HG03097 (cell line): ENCODE measurements around the gene SLC1A2.
"Not testable (repeated sequence)": the region's sequence is repeated elsewhere in the genome, so short reads cannot be mapped to it uniquely, and the experiment has no call there.

ENCODE experiments used
- ATAC-seq: cut with Tn5 transposase; IDR thresholded peaks from one replicate; pipeline ENCODE4 v1.9.1; 2021; ENCODE audit not compliant: unreplicated experiment, low FRiP score

The SLC1A2 gene

DNA sequence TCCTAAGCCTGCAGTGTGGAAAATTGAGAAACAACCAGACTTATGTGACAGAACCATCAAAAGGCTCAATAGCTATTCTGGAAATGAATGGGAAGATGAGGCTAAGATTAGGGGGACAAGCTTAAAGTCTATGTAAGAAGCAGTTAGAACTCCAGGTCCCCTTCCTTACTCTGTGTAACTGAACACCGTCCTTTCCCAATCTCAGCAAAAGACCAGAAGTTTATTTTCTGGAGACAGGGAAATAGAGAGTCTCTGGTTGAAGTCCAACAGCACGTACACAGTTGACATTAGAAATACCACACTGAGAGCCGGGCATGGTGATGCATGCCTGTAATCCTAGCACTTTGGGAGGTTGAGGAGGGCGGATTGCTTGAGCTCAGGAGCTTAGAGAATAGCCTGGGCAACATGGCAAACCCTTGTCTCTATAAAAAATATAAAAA, 186.4 kb downstream of the SLC1A2 start:
- no peak for ATAC-seq

DNA sequence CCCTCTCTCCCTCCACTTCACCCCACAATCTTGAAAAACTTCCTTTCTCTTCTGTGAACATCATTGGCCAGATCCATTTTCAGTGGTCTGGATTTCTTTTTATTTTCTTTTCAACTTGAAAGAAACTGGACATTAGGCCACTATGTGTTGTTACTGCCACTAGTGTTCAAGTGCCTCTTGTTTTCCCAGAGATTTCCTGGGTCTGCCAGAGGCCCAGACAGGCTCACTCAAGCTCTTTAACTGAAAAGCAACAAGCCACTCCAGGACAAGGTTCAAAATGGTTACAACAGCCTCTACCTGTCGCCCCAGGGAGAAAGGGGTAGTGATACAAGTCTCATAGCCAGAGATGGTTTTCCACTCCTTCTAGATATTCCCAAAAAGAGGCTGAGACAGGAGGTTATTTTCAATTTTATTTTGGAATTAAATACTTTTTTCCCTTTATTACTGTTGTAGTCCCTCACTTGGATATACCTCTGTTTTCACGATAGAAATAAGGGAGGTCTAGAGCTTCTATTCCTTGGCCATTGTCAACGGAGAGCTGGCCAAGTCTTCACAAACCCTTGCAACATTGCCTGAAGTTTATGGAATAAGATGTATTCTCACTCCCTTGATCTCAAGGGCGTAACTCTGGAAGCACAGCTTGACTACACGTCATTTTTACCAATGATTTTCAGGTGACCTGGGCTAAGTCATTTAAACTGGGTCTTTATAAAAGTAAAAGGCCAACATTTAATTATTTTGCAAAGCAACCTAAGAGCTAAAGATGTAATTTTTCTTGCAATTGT, 188.1 kb downstream of the SLC1A2 start:
- ATAC-seq, result no peak

DNA sequence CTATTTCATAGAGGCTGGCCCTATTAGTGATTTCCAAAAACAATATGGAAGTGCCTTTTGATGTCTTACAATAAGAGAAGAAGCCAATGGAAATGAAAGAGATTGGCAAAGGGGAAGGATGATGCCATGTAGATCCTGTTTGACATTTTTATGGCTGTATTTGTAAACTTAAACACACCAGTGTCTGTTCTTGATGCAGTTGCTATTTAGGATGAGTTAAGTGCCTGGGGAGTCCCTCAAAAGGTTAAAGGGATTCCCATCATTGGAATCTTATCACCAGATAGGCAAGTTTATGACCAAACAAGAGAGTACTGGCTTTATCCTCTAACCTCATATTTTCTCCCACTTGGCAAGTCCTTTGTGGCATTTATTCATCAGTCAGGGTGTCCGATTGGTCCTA, 189.0 kb downstream of the SLC1A2 start:
- no peak for ATAC-seq

DNA sequence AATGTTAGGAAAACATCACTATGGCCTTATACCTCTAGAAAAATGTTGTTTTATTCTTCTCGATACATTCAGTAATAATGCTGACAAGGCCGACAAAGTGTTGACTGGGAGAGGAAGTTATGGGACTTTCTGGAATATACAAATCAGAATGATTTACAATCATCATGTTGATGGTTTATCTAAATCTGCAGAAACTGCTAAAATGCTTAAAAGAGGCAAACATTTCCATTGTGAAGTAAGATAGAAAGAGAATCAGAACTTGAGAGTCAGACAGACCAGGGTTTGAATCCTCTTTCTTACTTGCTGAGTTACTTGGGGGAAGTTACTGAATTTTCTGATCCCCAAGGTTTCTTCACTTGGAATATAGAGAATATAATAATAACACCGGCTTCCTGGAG, 191.0 kb downstream of the SLC1A2 start:
- no peak for ATAC-seq

DNA sequence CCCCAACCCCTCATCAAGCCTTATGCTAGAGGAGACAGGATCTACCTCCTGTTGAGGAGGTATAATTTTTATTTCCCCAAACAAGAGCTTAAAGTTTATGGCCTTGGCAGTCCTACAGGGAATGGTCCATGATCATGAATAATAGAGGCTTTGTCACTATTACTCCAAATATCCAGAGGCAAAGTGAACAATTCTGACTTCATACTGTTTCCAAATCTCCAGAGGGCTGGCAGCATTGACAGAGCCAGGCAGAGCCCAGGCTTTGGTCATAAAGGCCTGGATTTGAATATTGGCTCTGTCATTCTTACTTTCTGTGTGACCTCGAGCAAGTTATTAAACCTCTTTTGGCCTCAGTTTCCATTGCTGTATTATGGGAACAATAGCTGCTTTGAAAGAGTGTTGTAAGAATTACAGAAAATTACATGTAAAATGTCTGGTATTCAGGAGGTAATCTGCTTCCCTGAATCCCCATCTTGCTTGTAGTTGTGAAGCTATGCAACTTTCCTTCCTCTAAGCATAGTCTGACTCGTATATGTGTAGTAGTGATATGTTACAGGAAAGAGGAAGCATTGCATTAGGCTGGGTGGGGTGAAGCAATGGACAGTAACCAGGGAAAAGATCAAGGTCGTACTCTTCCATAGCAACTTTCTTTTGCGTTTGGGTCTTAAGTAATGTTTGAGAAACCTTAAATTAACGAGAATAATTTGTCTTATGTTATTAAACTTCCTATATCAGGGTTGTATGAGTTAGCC, 191.6 kb downstream of the SLC1A2 start:
- ATAC-seq, result no peak

DNA sequence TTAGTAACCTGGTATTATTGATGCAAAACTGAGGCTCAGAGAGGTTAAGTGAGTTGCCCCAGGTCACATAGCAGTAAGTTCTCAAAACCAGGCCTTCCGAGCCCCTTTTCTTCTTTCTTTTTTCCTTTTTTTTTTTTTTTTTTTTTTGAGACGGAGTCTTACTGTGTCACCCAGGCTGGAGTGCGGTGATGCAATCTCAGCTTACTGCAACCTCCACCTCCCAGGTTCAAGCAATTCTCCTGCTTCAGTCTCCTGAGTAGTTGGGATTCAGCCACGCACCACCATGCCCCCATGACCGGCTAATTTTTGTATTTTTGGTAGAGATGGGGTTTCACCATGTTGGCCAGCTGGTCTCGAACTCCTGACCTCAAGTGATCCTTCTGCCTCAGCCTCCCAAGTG, 192.6 kb downstream of the SLC1A2 start:
- not testable (repeated sequence) for ATAC-seq

DNA sequence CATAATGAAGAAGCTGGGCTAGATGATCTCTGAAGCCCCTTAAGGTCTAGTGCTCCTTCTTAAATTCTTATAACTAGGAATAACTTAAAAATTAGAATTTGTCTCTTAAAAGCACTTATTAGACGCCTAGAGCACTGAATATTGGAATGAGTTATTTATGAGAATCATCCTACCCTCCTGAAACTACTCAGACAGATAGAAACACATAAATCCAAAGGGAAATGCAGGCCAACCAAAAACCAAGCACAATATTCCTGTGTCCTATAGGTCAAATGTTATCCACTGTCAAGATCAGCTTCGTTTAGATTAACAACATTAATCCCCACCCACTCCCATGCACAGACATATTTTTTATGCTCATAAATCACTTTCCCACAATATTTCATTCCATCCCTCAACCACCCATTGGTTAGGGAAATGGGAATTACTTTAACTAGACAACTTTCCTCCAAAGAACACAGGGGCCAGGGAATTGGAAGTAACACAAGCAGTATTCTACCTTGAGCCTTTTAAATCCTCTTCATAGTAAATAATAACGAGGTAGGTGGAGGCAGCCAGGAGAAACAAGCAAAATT, 193.3 kb downstream of the SLC1A2 start:
- ATAC-seq, result no peak

DNA sequence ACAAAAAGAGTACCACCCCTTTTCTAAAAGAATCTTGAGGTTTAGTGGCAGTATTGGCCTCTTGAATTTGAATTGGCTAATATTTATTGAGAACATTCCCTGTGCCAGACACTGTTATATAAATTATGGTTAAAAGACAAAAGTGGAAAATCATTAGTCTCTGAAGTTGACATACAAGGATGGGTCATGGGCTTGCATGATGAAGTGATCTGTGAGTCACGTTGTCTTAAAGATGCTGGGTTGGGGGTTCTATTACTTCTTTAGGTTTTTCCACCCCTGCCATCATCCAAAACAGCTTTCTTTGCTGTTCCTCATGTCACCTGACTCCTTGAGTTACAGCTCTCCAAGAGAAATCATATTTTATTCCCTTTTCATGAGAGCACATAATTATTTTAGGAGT, 195.4 kb downstream of the SLC1A2 start:
- ATAC-seq, result no peak

DNA sequence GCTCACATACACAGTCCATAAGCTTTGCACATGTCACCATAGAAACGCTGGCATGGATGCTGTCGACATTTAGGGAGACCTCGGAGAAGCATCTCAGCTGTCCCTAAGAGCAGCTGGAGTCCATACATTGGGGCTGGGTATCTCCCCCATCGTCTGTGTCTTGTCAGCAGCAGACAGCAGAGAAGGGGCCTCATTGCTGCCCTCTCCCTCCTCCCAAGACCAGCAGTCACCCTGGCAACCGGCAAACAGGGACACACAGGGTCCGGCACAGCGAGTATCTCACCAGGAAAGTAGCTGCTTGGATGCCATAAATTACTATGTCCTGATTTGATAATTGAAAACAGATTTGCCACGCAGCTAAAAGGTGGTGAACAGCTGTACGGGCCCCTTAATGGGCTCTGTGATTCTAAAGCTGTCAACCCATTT, 196.0 kb downstream of the SLC1A2 start:
- no peak for ATAC-seq

GRCh38 chr11:35218956-35219355, 200.4 kb downstream of the SLC1A2 start:
- ATAC-seq, result no peak

DNA sequence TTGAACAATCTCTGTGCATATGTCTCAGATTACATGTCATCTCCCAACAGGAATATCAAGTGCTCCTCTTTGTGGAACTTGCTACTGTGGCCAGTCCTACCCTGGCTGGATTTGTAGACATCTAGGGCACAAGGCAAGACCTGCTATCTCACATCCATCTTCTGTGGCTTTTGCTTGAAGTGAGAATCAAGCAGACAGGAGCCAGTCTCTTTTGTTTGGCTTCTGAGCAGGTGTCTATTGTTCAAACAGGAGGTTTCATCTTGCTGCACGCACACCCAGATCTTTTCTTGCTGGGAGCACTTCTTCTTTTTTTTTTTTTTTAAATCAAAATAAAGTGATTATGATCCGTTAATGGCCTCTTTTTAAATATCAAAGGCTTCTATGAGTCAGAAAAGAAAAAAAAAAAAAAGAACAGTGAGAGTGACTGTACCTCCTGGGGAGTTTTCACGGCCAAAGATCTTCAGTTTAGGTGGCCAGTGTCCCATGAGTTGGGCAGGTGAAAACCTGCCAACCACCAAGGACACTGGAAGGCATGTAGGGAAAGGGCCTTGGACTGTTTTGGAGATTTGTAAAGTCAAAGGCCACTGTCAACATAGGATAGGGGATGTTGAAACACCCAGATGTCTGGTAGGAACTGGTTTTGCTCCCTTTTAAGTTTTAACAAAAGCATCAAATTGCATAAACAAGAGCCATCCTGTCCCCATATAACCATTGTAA, 202.2 kb downstream of the SLC1A2 start:
- ATAC-seq, result no peak

- no peak for ATAC-seq
Measured at GRCh38 chr11:35215945-35216344, 203.4 kb downstream of the SLC1A2 start.

GRCh38 chr11:35214792-35215193, 204.6 kb downstream of the SLC1A2 start:
- no peak for ATAC-seq

- ATAC-seq, result no peak
Measured at GRCh38 chr11:35214226-35214770, 205.1 kb downstream of the SLC1A2 start.

GRCh38 chr11:35211952-35212351, 207.4 kb downstream of the SLC1A2 start:
- ATAC-seq, result no peak

- no peak for ATAC-seq
Measured at GRCh38 chr11:35210876-35211546, 208.3 kb downstream of the SLC1A2 start.

GRCh38 chr11:35208795-35209194, 210.6 kb downstream of the SLC1A2 start:
- no peak for ATAC-seq

- ATAC-seq, result no peak
Measured at GRCh38 chr11:35207471-35208403, 211.6 kb downstream of the SLC1A2 start.

GRCh38 chr11:35206616-35207015, 212.7 kb downstream of the SLC1A2 start:
- no peak for ATAC-seq
